ENCODE results near the gene TMC2. TPM values are rescaled to one million over a fixed set of nuclear protein-coding genes. Genes with fewer than 3 reads are reported as not detected.

The TMC2 gene
- total and polyA plus RNA-seq, 8 donors, result 0.02 to 0.19 (median 0.09) TPM; not detected in 3

- H3K9me3 ChIP-seq, result no peaks in the 10 kb centered on the region
- intact Hi-C loops (cut with DNase I), result no loop called here
- H3K4me3 ChIP-seq, result no peak overlapping the region
- no peak for TF ChIP-seq CTCF (IDR thresholded peaks at IDR 0.05)
- DNase-seq (no peak), FAIRE-seq (no peak), ATAC-seq (no peak)
- H3K36me3 ChIP-seq, result no peaks in the 10 kb centered on the region
- no peak overlapping the region for H3K27ac ChIP-seq
- WGBS, 2 donors, result 38 to 41% methylated on average over 6 of the region's 6 CpGs
- no peaks in the 10 kb centered on the region for H3K27me3 ChIP-seq
- H3K4me1 ChIP-seq, result no peaks in the 10 kb centered on the region
Measured at GRCh38 chr20:2687514-2687913, 151.1 kb downstream of the TMC2 start.

- no peaks in the 10 kb centered on the region for H3K9me3 ChIP-seq
- 26 to 34% methylated on average over 18 of the region's 18 CpGs for WGBS, 2 donors
- no peaks in the 10 kb centered on the region for H3K36me3 ChIP-seq
- DNase-seq, result peak in 2 of 6 donors; percentile 43 to 67
- H3K4me1 ChIP-seq, result no peaks in the 10 kb centered on the region
- no peak overlapping the region for H3K4me3 ChIP-seq
- FAIRE-seq, result no peak
- no peak overlapping the region for H3K27ac ChIP-seq
- peak in 3 of 4 donors; percentile 51 to 77 (median 72) for ATAC-seq
- intact Hi-C loops (cut with DNase I), result no loop called here
- peak in 2 of 4 donors; percentile 34 to 36 for TF ChIP-seq CTCF (IDR thresholded peaks at IDR 0.05)
- H3K27me3 ChIP-seq, result no peaks in the 10 kb centered on the region
Measured at GRCh38 chr20:2688041-2688591, 151.7 kb downstream of the TMC2 start.

GRCh38 chr20:2690213-2690612 lies 153.8 kb downstream of the TMC2 start:
- H3K4me3 ChIP-seq, result no peak overlapping the region
- no peaks in the 10 kb centered on the region for H3K27me3 ChIP-seq
- no peaks in the 10 kb centered on the region for H3K4me1 ChIP-seq
- FAIRE-seq (no peak), DNase-seq (no peak), ATAC-seq (no peak)
- intact Hi-C loops (cut with DNase I), result no loop called here
- H3K36me3 ChIP-seq, result no peaks in the 10 kb centered on the region
- WGBS, 2 donors, result 81 to 87% methylated on average over 3 of the region's 3 CpGs
- TF ChIP-seq CTCF (IDR thresholded peaks at IDR 0.05), result no peak
- H3K27ac ChIP-seq, result no peak overlapping the region
- H3K9me3 ChIP-seq, result no peaks in the 10 kb centered on the region

GRCh38 chr20:2690718-2691117 lies 154.3 kb downstream of the TMC2 start:
- H3K27me3 ChIP-seq, result no peaks in the 10 kb centered on the region
- DNase-seq (no peak), ATAC-seq (no peak), FAIRE-seq (no peak)
- no peaks in the 10 kb centered on the region for H3K4me1 ChIP-seq
- H3K4me3 ChIP-seq, result no peak overlapping the region
- intact Hi-C loops (cut with DNase I), result no loop called here
- no peak for TF ChIP-seq CTCF (IDR thresholded peaks at IDR 0.05)
- H3K36me3 ChIP-seq, result no peaks in the 10 kb centered on the region
- no peaks in the 10 kb centered on the region for H3K9me3 ChIP-seq
- WGBS, 2 donors, result 77 to 80% methylated on average over 6 of the region's 6 CpGs
- H3K27ac ChIP-seq, result no peak overlapping the region

GRCh38 chr20:2691127-2691526 lies 154.8 kb downstream of the TMC2 start:
- no peaks in the 10 kb centered on the region for H3K4me1 ChIP-seq
- WGBS, 2 donors, result 89 to 98% methylated on average over 8 of the region's 8 CpGs
- H3K27ac ChIP-seq, result no peak overlapping the region
- TF ChIP-seq CTCF (IDR thresholded peaks at IDR 0.05), result no peak
- DNase-seq (no peak), ATAC-seq (no peak), FAIRE-seq (no peak)
- no peaks in the 10 kb centered on the region for H3K36me3 ChIP-seq
- intact Hi-C loops (cut with DNase I), result no loop called here
- H3K27me3 ChIP-seq, result no peaks in the 10 kb centered on the region
- no peak overlapping the region for H3K4me3 ChIP-seq
- H3K9me3 ChIP-seq, result no peaks in the 10 kb centered on the region

Small RNA genes within 50 kb of the gene (microRNA-seq; reads per million reads assigned to microRNA genes)
- gene MIR1292, result 4.4 to 5.8 reads per million in 2 donors

Other genes with a start within 250 kb of the TMC2 start
- gene TGM3, start 240.6 kb upstream of the TMC2 start, total RNA-seq, result under 1 TPM in 3 of 6 donors, not detected in 3; 0.06 to 0.31 (median 0.09) TPM
- under 1 TPM; 0.34 to 0.40 TPM for gene TGM3, start 240.6 kb upstream of the TMC2 start, polyA plus RNA-seq
- gene TGM6, start 155.7 kb upstream of the TMC2 start, total RNA-seq, result not detected
- not detected for gene TGM6, start 155.7 kb upstream of the TMC2 start, polyA plus RNA-seq
- 10 to 100 TPM; 18.4 to 54.5 (median 46.2) TPM for gene SNRPB, start 65.8 kb upstream of the TMC2 start, total RNA-seq
- 10 to 100 TPM; 48.8 to 87.2 TPM for gene SNRPB, start 65.8 kb upstream of the TMC2 start, polyA plus RNA-seq
- 1 to 10 TPM; 3.2 to 6.9 (median 4.2) TPM for gene ZNF343, start 27.7 kb upstream of the TMC2 start, total RNA-seq
- 1 to 10 TPM; 4.8 to 7.4 TPM for gene ZNF343, start 27.7 kb upstream of the TMC2 start, polyA plus RNA-seq
- 10 to 100 TPM; 36.2 to 83.1 (median 60.1) TPM for gene NOP56, start 116.1 kb downstream of the TMC2 start, total RNA-seq
- gene NOP56, start 116.1 kb downstream of the TMC2 start, polyA plus RNA-seq, result 100 to 1,000 TPM; 124 to 204 TPM
- 10 to 100 TPM; 27.3 to 41.3 (median 31.3) TPM for gene IDH3B, start 127.6 kb downstream of the TMC2 start, total RNA-seq
- gene IDH3B, start 127.6 kb downstream of the TMC2 start, polyA plus RNA-seq, result 10 to 100 TPM; 51.2 to 83.3 TPM
- 10 to 100 TPM in 2 of 6 donors, 1 to 10 TPM in 4; 6.8 to 16.4 (median 8.1) TPM for gene EBF4, start 156.2 kb downstream of the TMC2 start, total RNA-seq
- gene EBF4, start 156.2 kb downstream of the TMC2 start, polyA plus RNA-seq, result 10 to 100 TPM; 22.9 to 25.3 TPM

All from pancreas (tissue), 10 donors.